Measurements from ENCODE around the gene NOL11. TPM values are rescaled to one million over a fixed set of nuclear protein-coding genes. Genes with fewer than 3 reads are reported as not detected.

NOL11 gene
- total and polyA plus RNA-seq, 2 experiments from 2014 or later: 116 to 130 TPM

DNA sequence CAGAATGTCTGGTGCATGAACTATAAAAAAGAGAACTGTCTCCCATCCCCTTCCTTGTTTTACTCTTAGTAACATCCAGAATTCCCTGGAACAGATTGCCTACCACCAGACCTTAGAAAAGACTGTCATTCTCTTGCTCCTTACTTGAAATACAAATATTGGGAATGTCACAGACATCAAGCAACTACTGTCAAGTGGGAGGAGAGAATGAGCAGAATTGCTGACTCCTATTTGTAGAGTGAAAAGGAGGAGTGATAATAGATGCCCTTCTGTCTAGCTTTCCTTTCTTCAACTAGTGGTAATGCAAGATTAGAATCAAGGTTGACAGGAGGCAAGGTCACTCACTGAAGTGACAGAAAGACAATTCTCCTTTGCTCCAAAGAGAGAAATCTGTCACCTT lies 23.9 kb upstream of the NOL11 start:
- no peaks in the 10 kb centered on the region; the same call in 1 of the 2 replicates for H3K36me3 ChIP-seq (ENCODE audit: insufficient read depth)
- H3K4me2 ChIP-seq: no peak overlapping the region
- H3K4me1 ChIP-seq (ENCODE audit: insufficient read depth): peaks cover 17% of the 10 kb centered on the region
- no peak overlapping the region for H3K27ac ChIP-seq (ENCODE audit: low read depth)
- Mint-ChIP-seq H3K27ac (no peak overlapping the region), H3K27me3 (ENCODE audit: insufficient read depth, low read depth, poor library complexity) (no peaks in the 10 kb centered on the region), H3K4me3 (no peak overlapping the region), H3K4me1 (peaks cover 12% of the 10 kb centered on the region), H3K36me3 (ENCODE audit: low read depth) (peaks cover 11% of the 10 kb centered on the region; the same call in 1 of the 3 replicates), H3K9me3 (no peaks in the 10 kb centered on the region; the same call in 2 of the 3 replicates)
- H3K27me3 ChIP-seq (ENCODE audit: insufficient read depth): no peaks in the 10 kb centered on the region
- TF ChIP-seq POLR2AphosphoS5 (IDR thresholded peaks at IDR 0.05; ENCODE audit: low read depth) (no peak), EZH2 (IDR thresholded peaks at IDR 0.05; ENCODE audit: low read depth, unreplicated experiment) (no peak), CREB1 (CRISPR knock-in tag; IDR thresholded peaks at IDR 0.05; ENCODE audit: low read depth) (no peak)
- TF ChIP-seq, protein P1, sequence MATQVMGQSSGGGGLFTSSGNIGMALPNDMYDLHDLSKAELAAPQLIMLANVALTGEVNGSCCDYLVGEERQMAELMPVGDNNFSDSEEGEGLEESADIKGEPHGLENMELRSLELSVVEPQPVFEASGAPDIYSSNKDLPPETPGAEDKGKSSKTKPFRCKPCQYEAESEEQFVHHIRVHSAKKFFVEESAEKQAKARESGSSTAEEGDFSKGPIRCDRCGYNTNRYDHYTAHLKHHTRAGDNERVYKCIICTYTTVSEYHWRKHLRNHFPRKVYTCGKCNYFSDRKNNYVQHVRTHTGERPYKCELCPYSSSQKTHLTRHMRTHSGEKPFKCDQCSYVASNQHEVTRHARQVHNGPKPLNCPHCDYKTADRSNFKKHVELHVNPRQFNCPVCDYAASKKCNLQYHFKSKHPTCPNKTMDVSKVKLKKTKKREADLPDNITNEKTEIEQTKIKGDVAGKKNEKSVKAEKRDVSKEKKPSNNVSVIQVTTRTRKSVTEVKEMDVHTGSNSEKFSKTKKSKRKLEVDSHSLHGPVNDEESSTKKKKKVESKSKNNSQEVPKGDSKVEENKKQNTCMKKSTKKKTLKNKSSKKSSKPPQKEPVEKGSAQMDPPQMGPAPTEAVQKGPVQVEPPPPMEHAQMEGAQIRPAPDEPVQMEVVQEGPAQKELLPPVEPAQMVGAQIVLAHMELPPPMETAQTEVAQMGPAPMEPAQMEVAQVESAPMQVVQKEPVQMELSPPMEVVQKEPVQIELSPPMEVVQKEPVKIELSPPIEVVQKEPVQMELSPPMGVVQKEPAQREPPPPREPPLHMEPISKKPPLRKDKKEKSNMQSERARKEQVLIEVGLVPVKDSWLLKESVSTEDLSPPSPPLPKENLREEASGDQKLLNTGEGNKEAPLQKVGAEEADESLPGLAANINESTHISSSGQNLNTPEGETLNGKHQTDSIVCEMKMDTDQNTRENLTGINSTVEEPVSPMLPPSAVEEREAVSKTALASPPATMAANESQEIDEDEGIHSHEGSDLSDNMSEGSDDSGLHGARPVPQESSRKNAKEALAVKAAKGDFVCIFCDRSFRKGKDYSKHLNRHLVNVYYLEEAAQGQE (IDR thresholded peaks at IDR 0.05; ENCODE audit: unreplicated experiment): no peak
- H3K79me2 ChIP-seq (replicated peaks; ENCODE audit: insufficient read depth): no peaks in the 10 kb centered on the region
- ATAC-seq (no peak), DNase-seq (ENCODE audit: low spot score) (no peak)
- H3F3A ChIP-seq (replicated peaks; ENCODE audit: low read depth): peaks cover 8% of the 10 kb centered on the region; the same call in 1 of the 2 replicates
- no peaks in the 10 kb centered on the region for H4K20me1 ChIP-seq (replicated peaks; ENCODE audit: insufficient read depth)
- no peak overlapping the region for H3K4me3 ChIP-seq
- H2AFZ ChIP-seq: no peak overlapping the region
- H3K9me2 ChIP-seq (ENCODE audit: insufficient read depth): no peaks in the 10 kb centered on the region

DNA sequence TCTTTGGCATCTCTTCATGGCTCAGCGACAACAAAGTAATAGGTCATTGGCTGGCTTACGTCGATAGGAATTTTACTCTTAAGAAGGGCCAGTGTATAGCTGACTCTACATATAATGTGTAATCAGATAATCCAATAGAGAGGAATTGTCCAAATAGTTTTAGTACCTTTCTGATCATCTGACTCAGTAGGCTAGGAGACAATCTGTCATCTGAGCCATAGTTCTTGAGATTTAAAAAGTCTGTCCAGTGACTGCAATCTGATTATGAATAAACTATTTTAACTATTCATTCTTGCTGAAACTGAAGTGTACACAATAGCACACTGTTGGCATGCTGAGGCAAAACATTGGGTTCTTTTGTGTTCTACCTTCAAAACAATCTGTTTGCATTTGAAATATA lies 21.4 kb upstream of the NOL11 start:
- peaks cover 11% of the 10 kb centered on the region; the same call in 1 of the 3 replicates for H3K36me3 Mint-ChIP-seq (ENCODE audit: low read depth)
- H4K20me1 ChIP-seq (replicated peaks; ENCODE audit: insufficient read depth): no peaks in the 10 kb centered on the region
- TF ChIP-seq, protein P2, sequence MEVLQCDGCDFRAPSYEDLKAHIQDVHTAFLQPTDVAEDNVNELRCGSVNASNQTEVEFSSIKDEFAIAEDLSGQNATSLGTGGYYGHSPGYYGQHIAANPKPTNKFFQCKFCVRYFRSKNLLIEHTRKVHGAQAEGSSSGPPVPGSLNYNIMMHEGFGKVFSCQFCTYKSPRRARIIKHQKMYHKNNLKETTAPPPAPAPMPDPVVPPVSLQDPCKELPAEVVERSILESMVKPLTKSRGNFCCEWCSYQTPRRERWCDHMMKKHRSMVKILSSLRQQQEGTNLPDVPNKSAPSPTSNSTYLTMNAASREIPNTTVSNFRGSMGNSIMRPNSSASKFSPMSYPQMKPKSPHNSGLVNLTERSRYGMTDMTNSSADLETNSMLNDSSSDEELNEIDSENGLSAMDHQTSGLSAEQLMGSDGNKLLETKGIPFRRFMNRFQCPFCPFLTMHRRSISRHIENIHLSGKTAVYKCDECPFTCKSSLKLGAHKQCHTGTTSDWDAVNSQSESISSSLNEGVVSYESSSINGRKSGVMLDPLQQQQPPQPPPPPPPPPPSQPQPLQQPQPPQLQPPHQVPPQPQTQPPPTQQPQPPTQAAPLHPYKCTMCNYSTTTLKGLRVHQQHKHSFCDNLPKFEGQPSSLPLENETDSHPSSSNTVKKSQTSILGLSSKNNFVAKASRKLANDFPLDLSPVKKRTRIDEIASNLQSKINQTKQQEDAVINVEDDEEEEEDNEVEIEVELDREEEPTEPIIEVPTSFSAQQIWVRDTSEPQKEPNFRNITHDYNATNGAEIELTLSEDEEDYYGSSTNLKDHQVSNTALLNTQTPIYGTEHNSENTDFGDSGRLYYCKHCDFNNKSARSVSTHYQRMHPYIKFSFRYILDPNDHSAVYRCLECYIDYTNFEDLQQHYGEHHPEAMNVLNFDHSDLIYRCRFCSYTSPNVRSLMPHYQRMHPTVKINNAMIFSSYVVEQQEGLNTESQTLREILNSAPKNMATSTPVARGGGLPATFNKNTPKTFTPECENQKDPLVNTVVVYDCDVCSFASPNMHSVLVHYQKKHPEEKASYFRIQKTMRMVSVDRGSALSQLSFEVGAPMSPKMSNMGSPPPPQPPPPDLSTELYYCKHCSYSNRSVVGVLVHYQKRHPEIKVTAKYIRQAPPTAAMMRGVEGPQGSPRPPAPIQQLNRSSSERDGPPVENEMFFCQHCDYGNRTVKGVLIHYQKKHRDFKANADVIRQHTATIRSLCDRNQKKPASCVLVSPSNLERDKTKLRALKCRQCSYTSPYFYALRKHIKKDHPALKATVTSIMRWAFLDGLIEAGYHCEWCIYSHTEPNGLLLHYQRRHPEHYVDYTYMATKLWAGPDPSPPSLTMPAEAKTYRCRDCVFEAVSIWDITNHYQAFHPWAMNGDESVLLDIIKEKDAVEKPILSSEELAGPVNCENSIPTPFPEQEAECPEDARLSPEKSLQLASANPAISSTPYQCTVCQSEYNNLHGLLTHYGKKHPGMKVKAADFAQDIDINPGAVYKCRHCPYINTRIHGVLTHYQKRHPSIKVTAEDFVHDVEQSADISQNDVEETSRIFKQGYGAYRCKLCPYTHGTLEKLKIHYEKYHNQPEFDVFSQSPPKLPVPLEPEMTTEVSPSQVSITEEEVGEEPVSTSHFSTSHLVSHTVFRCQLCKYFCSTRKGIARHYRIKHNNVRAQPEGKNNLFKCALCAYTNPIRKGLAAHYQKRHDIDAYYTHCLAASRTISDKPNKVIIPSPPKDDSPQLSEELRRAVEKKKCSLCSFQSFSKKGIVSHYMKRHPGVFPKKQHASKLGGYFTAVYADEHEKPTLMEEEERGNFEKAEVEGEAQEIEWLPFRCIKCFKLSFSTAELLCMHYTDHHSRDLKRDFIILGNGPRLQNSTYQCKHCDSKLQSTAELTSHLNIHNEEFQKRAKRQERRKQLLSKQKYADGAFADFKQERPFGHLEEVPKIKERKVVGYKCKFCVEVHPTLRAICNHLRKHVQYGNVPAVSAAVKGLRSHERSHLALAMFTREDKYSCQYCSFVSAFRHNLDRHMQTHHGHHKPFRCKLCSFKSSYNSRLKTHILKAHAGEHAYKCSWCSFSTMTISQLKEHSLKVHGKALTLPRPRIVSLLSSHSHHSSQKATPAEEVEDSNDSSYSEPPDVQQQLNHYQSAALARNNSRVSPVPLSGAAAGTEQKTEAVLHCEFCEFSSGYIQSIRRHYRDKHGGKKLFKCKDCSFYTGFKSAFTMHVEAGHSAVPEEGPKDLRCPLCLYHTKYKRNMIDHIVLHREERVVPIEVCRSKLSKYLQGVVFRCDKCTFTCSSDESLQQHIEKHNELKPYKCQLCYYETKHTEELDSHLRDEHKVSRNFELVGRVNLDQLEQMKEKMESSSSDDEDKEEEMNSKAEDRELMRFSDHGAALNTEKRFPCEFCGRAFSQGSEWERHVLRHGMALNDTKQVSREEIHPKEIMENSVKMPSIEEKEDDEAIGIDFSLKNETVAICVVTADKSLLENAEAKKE (CRISPR knock-in tag; IDR thresholded peaks at IDR 0.05): no peak
- TF ChIP-seq JUNB (IDR thresholded peaks at IDR 0.05; ENCODE audit: unreplicated experiment): no peak
- no peak for TF ChIP-seq POLR2AphosphoS5 (IDR thresholded peaks at IDR 0.05; ENCODE audit: low read depth)
- TF ChIP-seq ZNF114 (CRISPR knock-in tag; IDR thresholded peaks at IDR 0.05): no peak
- TF ChIP-seq, protein P1 (IDR thresholded peaks at IDR 0.05; ENCODE audit: unreplicated experiment): no peak
- no peak for TF ChIP-seq EZH2 (IDR thresholded peaks at IDR 0.05; ENCODE audit: low read depth, unreplicated experiment)

More for the DNA sequence above, 21.4 kb upstream of the NOL11 start:
- Histone ChIP-seq H3K27ac (ENCODE audit: low read depth) (peak overlapping the region; percentile 24; the same call in 1 of the 2 replicates), H3K79me2 (replicated peaks; ENCODE audit: insufficient read depth) (no peaks in the 10 kb centered on the region), H2AFZ (no peak overlapping the region), H3F3A (replicated peaks; ENCODE audit: low read depth) (peaks cover 8% of the 10 kb centered on the region; the same call in 1 of the 2 replicates), H3K4me1 (ENCODE audit: insufficient read depth) (peaks cover 16% of the 10 kb centered on the region), H3K27me3 (ENCODE audit: insufficient read depth) (no peaks in the 10 kb centered on the region), H3K36me3 (ENCODE audit: insufficient read depth) (no peaks in the 10 kb centered on the region; the same call in 1 of the 2 replicates), H3K4me3 (no peak overlapping the region), H3K9me2 (ENCODE audit: insufficient read depth) (no peaks in the 10 kb centered on the region), H3K4me2 (no peak overlapping the region)
- no peaks in the 10 kb centered on the region; the same call in 2 of the 3 replicates for H3K9me3 Mint-ChIP-seq
- DNase-seq (ENCODE audit: low spot score) (no peak), ATAC-seq (no peak)
- H3K4me3 Mint-ChIP-seq: no peak overlapping the region
- H3K27me3 Mint-ChIP-seq (ENCODE audit: insufficient read depth, low read depth, poor library complexity): no peaks in the 10 kb centered on the region
- no peak overlapping the region for H3K27ac Mint-ChIP-seq
- peaks cover 11% of the 10 kb centered on the region for H3K4me1 Mint-ChIP-seq

Data from GM23338 (cell line).